Measurements from ENCODE around the gene ACER1. TPM values are rescaled to one million over a fixed set of nuclear protein-coding genes. Genes with fewer than 3 reads are reported as not detected.

The ACER1 gene
- total RNA-seq, 4 donors from 2014 or later = 0.53 to 8.1 (median 1.4) TPM

DNA sequence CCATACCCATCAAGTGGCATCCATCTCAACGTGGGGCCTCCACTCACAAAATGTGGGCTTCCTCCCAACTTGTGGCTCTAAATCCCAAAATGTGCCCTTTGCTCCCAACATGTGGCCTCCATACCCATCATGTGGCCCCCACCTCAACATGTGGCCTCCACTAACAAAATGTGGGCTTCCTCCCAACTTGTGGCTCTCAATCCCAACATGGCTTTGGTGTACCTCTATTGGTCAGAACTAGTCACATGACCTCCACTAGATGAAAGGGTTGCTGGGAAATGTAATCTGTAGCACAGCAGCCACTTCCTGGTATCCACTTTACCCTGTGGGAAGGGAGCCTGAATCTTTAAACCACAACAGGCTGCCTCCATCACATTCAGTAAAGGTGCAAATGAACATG, 10.1 kb upstream of the ACER1 start:
- no peaks in the 10 kb centered on the region for H3K36me3 ChIP-seq
- 71 to 100% methylated on average over 1 of the region's 1 CpG for WGBS, 2 donors
- DNase-seq = no peak
- no peaks in the 10 kb centered on the region for H3K27me3 ChIP-seq
- TF ChIP-seq, protein P1, sequence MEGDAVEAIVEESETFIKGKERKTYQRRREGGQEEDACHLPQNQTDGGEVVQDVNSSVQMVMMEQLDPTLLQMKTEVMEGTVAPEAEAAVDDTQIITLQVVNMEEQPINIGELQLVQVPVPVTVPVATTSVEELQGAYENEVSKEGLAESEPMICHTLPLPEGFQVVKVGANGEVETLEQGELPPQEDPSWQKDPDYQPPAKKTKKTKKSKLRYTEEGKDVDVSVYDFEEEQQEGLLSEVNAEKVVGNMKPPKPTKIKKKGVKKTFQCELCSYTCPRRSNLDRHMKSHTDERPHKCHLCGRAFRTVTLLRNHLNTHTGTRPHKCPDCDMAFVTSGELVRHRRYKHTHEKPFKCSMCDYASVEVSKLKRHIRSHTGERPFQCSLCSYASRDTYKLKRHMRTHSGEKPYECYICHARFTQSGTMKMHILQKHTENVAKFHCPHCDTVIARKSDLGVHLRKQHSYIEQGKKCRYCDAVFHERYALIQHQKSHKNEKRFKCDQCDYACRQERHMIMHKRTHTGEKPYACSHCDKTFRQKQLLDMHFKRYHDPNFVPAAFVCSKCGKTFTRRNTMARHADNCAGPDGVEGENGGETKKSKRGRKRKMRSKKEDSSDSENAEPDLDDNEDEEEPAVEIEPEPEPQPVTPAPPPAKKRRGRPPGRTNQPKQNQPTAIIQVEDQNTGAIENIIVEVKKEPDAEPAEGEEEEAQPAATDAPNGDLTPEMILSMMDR (IDR thresholded peaks at IDR 0.05) = no peak
- H3K27ac ChIP-seq = no peak overlapping the region
- no peak overlapping the region for H3K4me3 ChIP-seq
- intact Hi-C loops (cut with DNase I) = no loop called here
- no peaks in the 10 kb centered on the region for H3K4me1 ChIP-seq
- no peaks in the 10 kb centered on the region for H3K9me3 ChIP-seq

DNA sequence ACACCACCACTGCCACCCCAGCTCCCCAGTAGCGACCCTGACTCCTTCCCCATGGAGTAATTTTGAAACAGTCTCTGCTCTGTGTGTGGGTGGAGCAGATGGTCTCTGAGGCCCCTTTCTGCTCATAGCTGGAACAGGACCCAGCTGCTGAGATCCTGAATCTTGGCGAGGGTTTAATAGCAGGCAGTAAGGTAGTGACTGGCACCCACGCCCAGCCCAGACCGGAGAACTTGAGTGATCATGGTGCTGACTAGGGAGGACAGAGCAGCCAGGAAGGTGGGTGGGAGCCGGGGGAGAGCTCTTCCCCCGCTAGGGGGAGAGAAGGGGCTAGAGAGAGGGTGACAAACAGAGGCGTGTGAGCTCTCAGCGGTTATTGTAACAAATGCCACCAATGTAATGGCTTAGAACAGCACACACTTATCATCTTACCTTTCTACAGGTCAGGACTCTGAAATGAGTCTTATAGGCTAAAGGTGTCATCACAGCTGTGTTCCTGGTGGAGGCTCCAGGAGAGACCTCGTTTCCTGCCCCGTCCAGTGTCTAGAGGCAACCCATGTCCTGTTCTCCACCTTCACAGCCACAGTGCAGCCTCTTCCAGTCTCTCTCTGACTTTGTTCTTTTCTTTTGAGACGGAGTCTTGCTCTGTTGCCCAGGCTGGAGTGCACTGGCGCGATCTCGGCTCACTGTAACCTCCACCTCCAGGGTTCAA, 7.2 kb upstream of the ACER1 start:
- Histone ChIP-seq H3K27ac (no peak overlapping the region), H3K27me3 (no peaks in the 10 kb centered on the region), H3K9me3 (no peaks in the 10 kb centered on the region), H3K36me3 (no peaks in the 10 kb centered on the region), H3K4me1 (no peaks in the 10 kb centered on the region), H3K4me3 (no peak overlapping the region)
- intact Hi-C loops (cut with DNase I) = no loop called here
- TF ChIP-seq POLR2A (IDR thresholded peaks at IDR 0.05) = no peak
- TF ChIP-seq, protein P1 (IDR thresholded peaks at IDR 0.05) = no peak
- 53 to 79% methylated on average over 10 of the region's 14 CpGs for WGBS, 2 donors
- no peak for DNase-seq

DNA sequence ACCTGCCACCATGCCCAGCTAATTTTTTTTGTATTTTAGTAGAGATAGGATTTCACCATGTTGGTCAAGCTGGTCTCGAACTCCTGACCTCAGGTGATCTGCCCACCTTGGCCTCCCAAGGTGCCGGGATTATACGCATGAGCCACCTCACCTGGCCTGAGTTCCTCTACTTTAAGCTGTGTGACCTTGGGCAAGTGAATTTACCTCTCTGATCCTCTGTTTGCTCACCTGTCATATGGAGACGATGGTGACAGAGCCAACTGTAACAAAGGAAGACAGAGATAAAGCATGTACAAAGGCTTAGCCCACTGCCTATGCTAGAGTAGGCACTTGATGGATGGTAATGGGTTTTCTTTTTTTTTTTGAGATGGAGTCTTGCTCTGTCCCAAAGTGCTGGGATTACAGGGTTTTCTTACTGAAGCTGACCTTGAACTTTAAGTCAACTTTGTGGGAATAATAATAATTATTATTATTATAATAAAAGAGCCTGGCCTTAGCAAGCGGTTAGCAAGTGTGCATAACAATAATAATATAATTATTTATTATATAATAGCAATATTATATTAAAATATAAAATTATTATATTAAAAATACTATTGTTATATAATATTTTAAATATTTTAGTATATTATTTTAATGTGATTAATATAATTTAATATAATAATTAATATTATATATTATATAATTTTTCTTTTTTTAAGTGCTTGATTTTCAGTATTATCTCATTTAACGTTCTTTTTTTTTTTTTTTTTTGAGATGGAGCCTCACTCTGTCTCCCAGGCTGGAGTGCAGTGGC, 1.3 kb upstream of the ACER1 start:
- intact Hi-C loops (cut with DNase I) = no loop called here
- DNase-seq = no peak
- H3K36me3 ChIP-seq = no peaks in the 10 kb centered on the region
- peaks cover 0 to 18% (median 5%) of the 10 kb centered on the region in 3 donors for H3K4me1 ChIP-seq
- TF ChIP-seq, protein P1 (IDR thresholded peaks at IDR 0.05) = no peak
- no peak for TF ChIP-seq POLR2A (IDR thresholded peaks at IDR 0.05)
- no peak overlapping the region for H3K4me3 ChIP-seq
- 84 to 93% methylated on average over 6 of the region's 6 CpGs for WGBS, 2 donors
- peaks cover 0 to 8% (median 0%) of the 10 kb centered on the region in 4 donors for H3K27me3 ChIP-seq
- H3K27ac ChIP-seq = no peak overlapping the region
- no peaks in the 10 kb centered on the region for H3K9me3 ChIP-seq

DNA sequence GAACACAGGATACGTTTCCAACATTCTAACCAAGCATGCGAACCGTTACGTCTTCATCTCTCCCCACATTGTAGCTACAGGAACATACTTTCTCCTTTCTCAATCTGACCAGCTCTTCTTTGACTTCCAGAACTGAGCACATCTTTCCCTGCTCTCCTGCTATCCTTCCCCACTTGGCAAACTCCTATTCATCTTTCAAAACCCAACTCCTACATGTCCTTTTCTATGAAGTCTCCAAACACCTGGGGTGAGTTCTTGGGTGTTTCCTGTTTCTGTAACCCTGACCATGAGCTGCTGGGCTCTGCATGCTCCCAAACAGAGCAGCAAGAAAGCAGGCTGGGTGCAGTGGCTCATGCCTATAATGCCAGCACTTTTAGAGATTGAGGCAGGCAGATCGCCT, 6.6 kb downstream of the ACER1 start:
- no peak for TF ChIP-seq POLR2A (IDR thresholded peaks at IDR 0.05)
- TF ChIP-seq, protein P1 (IDR thresholded peaks at IDR 0.05) = no peak
- no peak for DNase-seq
- H3K27ac ChIP-seq = no peak overlapping the region
- no peaks in the 10 kb centered on the region for H3K36me3 ChIP-seq
- H3K9me3 ChIP-seq = no peaks in the 10 kb centered on the region
- no peak overlapping the region for H3K4me3 ChIP-seq
- intact Hi-C loops (cut with DNase I) = no loop called here
- WGBS, 2 donors = 79 to 88% methylated on average over 5 of the region's 5 CpGs
- peaks cover 0 to 11% (median 0%) of the 10 kb centered on the region in 4 donors for H3K27me3 ChIP-seq
- H3K4me1 ChIP-seq = no peaks in the 10 kb centered on the region

DNA sequence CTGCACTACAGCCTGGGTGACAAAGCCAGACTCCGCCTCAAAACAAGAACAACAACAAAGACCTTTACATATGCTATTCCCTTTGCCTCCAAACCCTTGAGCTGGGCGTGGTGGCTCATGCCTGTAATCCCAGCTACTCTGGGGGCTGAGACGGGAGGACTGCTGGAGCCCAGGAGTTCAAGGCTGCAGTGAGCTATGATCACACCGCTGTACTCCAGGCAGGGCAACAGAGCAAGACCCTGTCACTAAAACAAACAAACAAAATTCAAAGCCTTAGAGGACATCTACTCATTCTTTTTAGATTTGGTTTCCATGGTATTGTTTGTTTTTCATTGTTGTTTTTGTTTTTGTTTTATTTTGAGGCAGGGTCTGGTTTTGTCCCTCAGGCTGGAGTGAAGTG, 7.8 kb downstream of the ACER1 start:
- intact Hi-C loops (cut with DNase I) = no loop called here
- WGBS, 2 donors = 69 to 77% methylated on average over 3 to 4 of the region's 4 CpGs
- no peak overlapping the region for H3K4me3 ChIP-seq
- TF ChIP-seq, protein P1 (IDR thresholded peaks at IDR 0.05) = no peak
- no peak for TF ChIP-seq POLR2A (IDR thresholded peaks at IDR 0.05)
- peaks cover 0 to 18% (median 0%) of the 10 kb centered on the region in 4 donors for H3K27me3 ChIP-seq
- no peaks in the 10 kb centered on the region for H3K9me3 ChIP-seq
- no peaks in the 10 kb centered on the region for H3K4me1 ChIP-seq
- no peaks in the 10 kb centered on the region for H3K36me3 ChIP-seq
- no peak overlapping the region for H3K27ac ChIP-seq
- DNase-seq = no peak

All from esophagus squamous epithelium (tissue), 5 donors.